DOHH2 (cell line): ENCODE measurements around the gene STX16.

Experiments used
- H3F3A ChIP-seq: fragments of 200-600 bp; sonication (generic), shearing (Covaris generic); 2 replicates; pipeline ENCODE4 v1.6.0; 2016; ENCODE audit warnings: antibody characterized with exemption, mild to moderate bottlenecking; ENCODE audit not compliant: control insufficient read depth, insufficient read depth
- H3K27ac ChIP-seq: fragments of 200-600 bp; sonication (generic); 2 replicates; pipeline ENCODE4 v1.5.1; 2014; ENCODE audit warnings: low read depth, mild to moderate bottlenecking, low read length, moderate library complexity
- H3K27me3 ChIP-seq: fragments of 200-600 bp; sonication (generic); 2 replicates; pipeline ENCODE4 v1.6.1; 2014; ENCODE audit warnings: mild to moderate bottlenecking, low read length, mixed read lengths; ENCODE audit not compliant: control insufficient read depth
- H3K36me3 ChIP-seq: fragments of 200-600 bp; sonication (generic); 2 replicates; pipeline ENCODE4 v1.6.1; 2014; ENCODE audit warnings: mild to moderate bottlenecking, low read length, moderate library complexity, mixed read lengths; ENCODE audit not compliant: control insufficient read depth
- H3K4me1 ChIP-seq: fragments of 200-600 bp; sonication (generic); 2 replicates; pipeline ENCODE4 v1.6.1; 2014; ENCODE audit warnings: mild to moderate bottlenecking, low read length, mixed read lengths; ENCODE audit not compliant: control insufficient read depth
- H3K4me2 ChIP-seq: fragments of 200-600 bp; sonication (generic); 2 replicates; pipeline ENCODE4 v1.6.0; 2014; ENCODE audit warnings: mild to moderate bottlenecking, low read length, moderate library complexity
- H3K4me3 ChIP-seq: fragments of 200-600 bp; sonication (generic); 2 replicates; pipeline ENCODE4 v1.5.1; 2014; ENCODE audit warnings: mild to moderate bottlenecking, low read length, mixed read lengths
- H3K79me2 ChIP-seq: fragments of 200-600 bp; sonication (generic); 2 replicates; pipeline ENCODE4 v1.6.1; 2014; ENCODE audit warnings: mild to moderate bottlenecking, low read length, mixed read lengths; ENCODE audit not compliant: control insufficient read depth
- H3K9me2 ChIP-seq: fragments of 200-600 bp; sonication (generic); replicated peaks from 2 replicates; pipeline ENCODE4 v1.6.1; 2014; ENCODE audit warnings: mild to moderate bottlenecking, low read length, mixed read lengths; ENCODE audit not compliant: control insufficient read depth
- H3K9me3 ChIP-seq: fragments of 200-600 bp; sonication (generic); 2 replicates; pipeline ENCODE4 v1.6.1; 2014; ENCODE audit warnings: antibody characterized with exemption, low read length, mixed read lengths; ENCODE audit not compliant: control insufficient read depth, insufficient read depth
- H4K20me1 ChIP-seq: fragments of 200-600 bp; sonication (generic); 2 replicates; pipeline ENCODE4 v1.6.0; 2014; ENCODE audit warnings: low read depth, mild to moderate bottlenecking, antibody characterized with exemption, low read length, moderate library complexity; ENCODE audit not compliant: control insufficient read depth, insufficient read depth
- CTCF ChIP-seq: fragments of 200-600 bp; sonication (generic); IDR thresholded peaks from one replicate; pipeline ENCODE4 v1.5.1; 2014; ENCODE audit warnings: antibody characterized with exemption, mild to moderate bottlenecking, low read depth, low read length; ENCODE audit not compliant: poor library complexity, severe bottlenecking
- EZH2phosphoT487 ChIP-seq: fragments of 200-600 bp; sonication (generic); IDR thresholded peaks from 2 replicates; pipeline ENCODE4 v1.6.1; 2017; ENCODE audit warnings: borderline replicate concordance, mild to moderate bottlenecking, antibody characterized with exemption, low read length, moderate library complexity, mixed read lengths

Gene STX16

GRCh38 chr20:58716476-58717277, 65.6 kb downstream of the STX16 start:
- Histone ChIP-seq H3K4me3 (no peak overlapping the region), H3K9me3 (no peaks in the 10 kb centered on the region), H3F3A (no peaks in the 10 kb centered on the region), H3K4me1 (no peaks in the 10 kb centered on the region), H3K36me3 (no peaks in the 10 kb centered on the region), H3K79me2 (no peaks in the 10 kb centered on the region), H3K9me2 (no peaks in the 10 kb centered on the region), H4K20me1 (no peaks in the 10 kb centered on the region), H3K4me2 (no peak overlapping the region), H3K27me3 (no peaks in the 10 kb centered on the region), H3K27ac (no peak overlapping the region)
- TF ChIP-seq CTCF, result no peak
- no peak for TF ChIP-seq EZH2phosphoT487

- H3K4me1 ChIP-seq, result no peaks in the 10 kb centered on the region
- no peaks in the 10 kb centered on the region for H3K79me2 ChIP-seq
- TF ChIP-seq CTCF, result no peak
- TF ChIP-seq EZH2phosphoT487, result no peak
- H3K4me3 ChIP-seq, result no peak overlapping the region
- no peak overlapping the region for H3K4me2 ChIP-seq
- no peaks in the 10 kb centered on the region for H3K9me3 ChIP-seq
- no peaks in the 10 kb centered on the region for H3K36me3 ChIP-seq
- H3F3A ChIP-seq, result no peaks in the 10 kb centered on the region
- H3K27me3 ChIP-seq, result no peaks in the 10 kb centered on the region
- no peaks in the 10 kb centered on the region for H4K20me1 ChIP-seq
- H3K9me2 ChIP-seq, result no peaks in the 10 kb centered on the region
- H3K27ac ChIP-seq, result no peak overlapping the region
Observed at GRCh38 chr20:58717278-58718091, 66.4 kb downstream of the STX16 start.

GRCh38 chr20:58718121-58718563, 67.1 kb downstream of the STX16 start:
- Histone ChIP-seq H3K79me2 (no peaks in the 10 kb centered on the region), H3F3A (no peaks in the 10 kb centered on the region), H3K4me2 (no peak overlapping the region), H3K27ac (no peak overlapping the region), H3K27me3 (no peaks in the 10 kb centered on the region), H3K9me3 (no peaks in the 10 kb centered on the region), H3K9me2 (no peaks in the 10 kb centered on the region), H3K4me1 (no peaks in the 10 kb centered on the region), H4K20me1 (no peaks in the 10 kb centered on the region), H3K4me3 (no peak overlapping the region), H3K36me3 (no peaks in the 10 kb centered on the region)
- no peak for TF ChIP-seq CTCF
- no peak for TF ChIP-seq EZH2phosphoT487
